NCI-H2107 (cell line): ENCODE results near the gene KPNA1.

Source experiments
- DNase-seq: peaks from one replicate; lab custom pipeline; 2025; lab: John Stamatoyannopoulos, UW

Gene KPNA1

GRCh38 chr3:122514123-122515019 lies at the start of gene KPNA1:
Gene KPNA1, minus strand, starts transcription at chr3:122514939. Its CDS starts 18,374 bp downstream, at chr3:122496565.
- peak; percentile 80 for DNase-seq

- peak; percentile 53 for DNase-seq
Measured at GRCh38 chr3:122564155-122564912, 49.6 kb upstream of the KPNA1 start, which contains the start of the genes DTX3L and PARP9. Gene DTX3L, plus strand, starts transcription at chr3:122564338. Its CDS starts 89 bp downstream, at chr3:122564427. Gene PARP9, minus strand, starts transcription at chr3:122564300. Its CDS starts 4,680 bp downstream, at chr3:122559620.

- DNase-seq = peak; percentile 4
Measured at GRCh38 chr3:122563717-122564025, 48.9 kb upstream of the KPNA1 start.

- DNase-seq = no peak
Measured at GRCh38 chr3:122562923-122563716, 48.4 kb upstream of the KPNA1 start.

- DNase-seq = peak; percentile 75
Measured at GRCh38 chr3:122560680-122561079, 45.9 kb upstream of the KPNA1 start.

GRCh38 chr3:122559906-122560305 lies 45.2 kb upstream of the KPNA1 start:
- DNase-seq = no peak

GRCh38 chr3:122558605-122559004 lies 43.9 kb upstream of the KPNA1 start:
- no peak for DNase-seq

GRCh38 chr3:122557356-122557755 lies 42.6 kb upstream of the KPNA1 start:
- DNase-seq = no peak

- no peak for DNase-seq
Measured at GRCh38 chr3:122555275-122556071, 40.7 kb upstream of the KPNA1 start.

- DNase-seq = no peak
Measured at GRCh38 chr3:122553171-122553570, 38.4 kb upstream of the KPNA1 start.

GRCh38 chr3:122548619-122549018 lies 33.9 kb upstream of the KPNA1 start:
- no peak for DNase-seq

GRCh38 chr3:122548076-122548475 lies 33.3 kb upstream of the KPNA1 start:
- no peak for DNase-seq

GRCh38 chr3:122546151-122546550 lies 31.4 kb upstream of the KPNA1 start:
- DNase-seq = no peak

GRCh38 chr3:122538956-122539490 lies 24.3 kb upstream of the KPNA1 start:
- no peak for DNase-seq

- no peak for DNase-seq
Measured at GRCh38 chr3:122536632-122537001, 21.9 kb upstream of the KPNA1 start.

- DNase-seq = no peak
Measured at GRCh38 chr3:122535964-122536631, 21.4 kb upstream of the KPNA1 start.

- no peak for DNase-seq
Measured at GRCh38 chr3:122533931-122534334, 19.2 kb upstream of the KPNA1 start.

GRCh38 chr3:122533480-122533879 lies 18.7 kb upstream of the KPNA1 start:
- no peak for DNase-seq

GRCh38 chr3:122530164-122530563 lies 15.4 kb upstream of the KPNA1 start:
- no peak for DNase-seq

GRCh38 chr3:122523317-122523716 lies 8.6 kb upstream of the KPNA1 start:
- no peak for DNase-seq

GRCh38 chr3:122520861-122521260 lies 6.1 kb upstream of the KPNA1 start:
- DNase-seq = no peak
